ENCODE results near the gene FKBP1A.
"Not testable (repeated sequence)": the region's sequence is repeated elsewhere in the genome, so short reads cannot be mapped to it uniquely, and the experiment has no call there.

Gene FKBP1A

DNA sequence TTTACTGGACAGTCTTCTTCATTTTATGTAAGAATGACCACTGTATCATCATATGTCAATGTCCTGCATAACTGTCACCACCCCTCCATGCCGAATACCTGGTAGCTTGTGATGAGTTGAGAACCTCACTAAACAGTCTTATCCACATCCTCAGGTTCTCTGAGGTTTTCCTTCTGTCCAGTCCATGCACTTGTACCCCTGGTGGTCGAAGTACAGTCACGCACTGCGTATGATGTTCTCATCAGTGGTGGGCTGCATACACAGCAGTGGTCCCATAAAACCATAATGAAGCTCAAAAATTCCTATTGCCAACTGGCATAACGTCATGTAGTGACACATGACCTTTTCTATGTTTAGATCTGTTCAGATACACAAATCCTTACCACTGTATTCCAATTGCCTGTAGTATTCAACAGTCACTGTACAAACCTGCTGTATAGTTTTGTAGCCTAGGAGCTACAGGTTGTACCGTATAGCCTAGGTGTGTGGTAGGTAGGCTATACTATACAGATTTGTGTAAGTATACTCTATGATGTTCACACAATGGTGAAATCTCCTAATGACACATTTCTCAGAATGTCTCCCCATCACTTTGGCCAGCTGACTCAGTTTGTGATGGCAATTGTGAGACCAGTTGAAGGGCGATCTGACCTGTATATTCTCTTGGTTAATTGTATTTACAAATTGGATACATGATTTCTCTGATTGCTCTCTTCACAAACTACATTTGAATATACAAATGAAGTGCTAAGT is 32.6 kb downstream of the FKBP1A start:
- DNase-seq: no peak

DNA sequence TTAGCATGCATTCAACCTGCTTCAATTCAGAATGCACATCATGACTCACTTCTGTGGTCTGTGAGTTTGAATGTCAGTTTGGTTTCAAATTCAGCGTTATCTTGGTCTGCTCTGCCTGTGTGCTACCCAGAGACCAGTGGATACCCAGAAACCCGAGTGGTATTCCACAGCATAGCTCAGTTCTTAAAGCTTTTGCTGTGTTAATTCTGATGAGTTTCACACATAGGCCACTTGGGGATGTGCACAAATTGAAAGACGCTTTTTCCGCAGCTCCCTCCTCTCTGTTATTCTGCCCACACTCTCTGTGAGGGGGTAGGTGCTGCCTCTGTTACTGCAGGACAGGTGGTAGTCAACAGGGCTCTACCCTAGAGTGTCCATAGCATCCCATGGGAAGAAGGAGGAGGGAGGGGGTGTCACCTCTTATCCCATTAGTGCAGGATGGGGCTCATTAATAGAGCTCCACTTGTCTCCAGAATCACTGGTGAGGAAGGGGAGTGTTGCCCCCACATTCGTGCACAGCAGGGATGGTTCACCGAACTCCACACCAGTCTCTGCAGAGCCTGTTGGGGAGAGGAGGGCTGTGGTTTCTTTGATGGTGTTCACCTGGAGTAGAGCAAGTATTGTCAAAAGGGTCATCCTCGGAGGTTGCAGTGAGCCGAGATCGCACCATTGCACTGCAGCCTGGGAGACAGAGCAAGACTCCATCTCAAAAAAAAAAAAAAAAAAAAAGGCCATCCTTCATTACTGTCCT is 34.8 kb downstream of the FKBP1A start:
- DNase-seq: no peak

- no peak for DNase-seq
Observed at GRCh38 chr20:1353956-1354355, 38.9 kb downstream of the FKBP1A start.

- DNase-seq: no peak
Observed at GRCh38 chr20:1346315-1346969, 46.4 kb downstream of the FKBP1A start.

DNA sequence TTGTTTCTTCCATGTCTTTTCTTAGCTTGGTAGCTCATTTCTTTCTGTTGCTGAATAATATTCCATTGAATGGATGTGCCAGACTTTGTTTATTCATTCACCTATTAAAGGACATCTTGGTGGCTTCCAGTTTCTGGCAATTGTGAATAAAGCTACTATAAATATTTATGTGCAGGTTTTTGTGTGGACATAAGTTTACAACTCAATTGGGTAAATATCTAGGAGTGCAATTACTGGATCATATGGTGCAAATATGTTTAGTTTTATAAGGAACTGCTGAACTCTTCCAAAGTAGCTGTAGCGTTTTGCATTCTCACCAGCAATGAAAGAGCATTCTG is 47.1 kb downstream of the FKBP1A start:
- DNase-seq: no peak

- no peak for DNase-seq
Observed at GRCh38 chr20:1345030-1345755, 47.7 kb downstream of the FKBP1A start.

GRCh38 chr20:1343446-1344124 is 49.3 kb downstream of the FKBP1A start:
- not testable (repeated sequence) for DNase-seq

- no peak for DNase-seq
Observed at GRCh38 chr20:1341561-1342265, 51.1 kb downstream of the FKBP1A start.

- no peak for DNase-seq
Observed at GRCh38 chr20:1338801-1339200, 54.1 kb downstream of the FKBP1A start.

DNA sequence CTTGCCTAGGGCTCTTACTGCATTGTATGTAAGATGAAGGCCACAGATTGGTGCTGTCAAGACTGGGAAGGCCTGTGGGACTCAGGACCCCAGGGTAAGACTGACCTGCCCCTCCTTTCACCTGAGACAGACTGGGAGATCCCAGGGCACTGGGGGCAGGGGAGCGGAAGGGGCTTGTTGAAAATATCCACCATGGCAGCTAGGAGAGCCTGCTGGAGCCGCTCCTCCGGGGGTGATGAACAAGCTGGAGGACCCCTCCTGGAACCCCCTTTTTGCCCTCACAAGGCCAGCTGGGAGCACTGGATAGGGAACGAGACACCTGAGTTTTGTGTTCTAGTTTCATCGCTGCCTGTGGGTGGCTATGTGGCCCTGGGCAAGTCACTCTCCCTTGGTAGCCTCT is 54.8 kb downstream of the FKBP1A start:
- DNase-seq: no peak

GRCh38 chr20:1337441-1337840 is 55.4 kb downstream of the FKBP1A start:
- no peak for DNase-seq

GRCh38 chr20:1336699-1337367 is 56.0 kb downstream of the FKBP1A start:
- DNase-seq: no peak

DNA sequence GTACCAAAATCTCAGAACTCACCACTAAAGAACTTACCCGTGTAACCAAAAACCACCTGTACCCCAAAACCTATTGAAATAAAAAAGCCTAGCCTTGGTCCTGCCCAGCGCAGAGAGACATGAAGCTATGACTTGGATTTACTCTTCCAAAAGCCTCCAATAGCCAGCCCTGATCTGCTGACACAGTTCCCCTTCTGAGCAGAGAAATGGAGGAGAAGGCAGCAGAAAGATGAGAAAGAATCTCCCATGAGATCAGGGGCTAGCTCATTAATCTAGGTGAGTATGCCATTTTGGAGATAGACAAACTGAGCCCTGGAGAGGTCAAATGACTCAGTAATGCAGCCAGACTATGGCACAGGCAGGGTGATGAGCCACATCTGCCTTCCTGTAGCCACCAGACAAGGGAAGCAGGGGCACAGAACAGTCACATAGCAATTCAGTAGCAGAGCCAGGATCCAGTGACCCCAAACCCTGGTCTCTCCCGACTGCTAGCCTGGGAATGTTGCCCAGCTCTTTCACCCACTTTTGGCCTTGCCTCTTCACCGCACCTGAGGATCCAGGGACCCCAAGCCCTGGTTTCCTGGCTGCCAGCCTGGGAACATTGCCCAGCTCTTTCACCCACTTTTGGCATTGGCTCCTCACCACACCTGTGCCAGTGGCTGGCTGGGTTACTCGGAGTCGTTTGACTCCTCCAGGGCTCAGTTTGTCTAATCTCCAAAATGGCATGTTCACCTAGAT is 56.7 kb downstream of the FKBP1A start:
- DNase-seq: no peak

- no peak for DNase-seq
Observed at GRCh38 chr20:1334761-1335160, 58.1 kb downstream of the FKBP1A start.

DNA sequence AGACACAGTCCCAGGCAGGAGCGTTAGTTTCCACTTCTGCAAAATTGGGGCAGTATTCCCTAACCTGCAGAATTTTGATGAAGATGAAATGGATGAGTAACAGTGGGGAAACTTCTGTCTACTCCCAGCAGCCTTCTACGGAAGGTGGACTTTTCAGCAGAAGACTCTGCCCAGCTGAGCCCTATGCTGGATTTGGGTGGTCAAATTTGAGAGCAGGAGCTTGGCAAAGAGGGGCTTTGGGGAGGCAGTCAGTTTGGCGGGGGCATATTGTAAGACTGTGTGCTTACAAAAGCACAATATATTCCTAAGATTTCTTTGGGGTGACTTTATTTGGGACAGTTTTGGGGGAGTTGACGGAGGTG is 58.5 kb downstream of the FKBP1A start:
- DNase-seq: no peak

- DNase-seq: no peak
Observed at GRCh38 chr20:1333462-1334369, 59.1 kb downstream of the FKBP1A start.

- no peak for DNase-seq
Observed at GRCh38 chr20:1332749-1333300, 60.0 kb downstream of the FKBP1A start.

GRCh38 chr20:1331801-1332453 is 60.9 kb downstream of the FKBP1A start:
- no peak for DNase-seq

GRCh38 chr20:1331101-1331500 is 61.8 kb downstream of the FKBP1A start:
- no peak for DNase-seq

Measured in effector CD4-positive, alpha-beta T cell (primary cell).